B cell (primary cell): Measurements from ENCODE around the gene ANO5.

Source experiments
- EZH2 ChIP-seq: IDR thresholded peaks from 2 replicates; pipeline ENCODE4 v1.6.1; 2012; ENCODE audit warnings: borderline replicate concordance, low read depth, mild to moderate bottlenecking, moderate library complexity, low read length; ENCODE audit not compliant: insufficient read depth, poor library complexity, severe bottlenecking
- TF ChIP-seq, protein P1 (sequence below): fragments of 200-600 bp; IDR thresholded peaks from one replicate; pipeline ENCODE4 v1.8.0; 2022; ENCODE audit warnings: antibody characterized with exemption, mild to moderate bottlenecking

DNA sequence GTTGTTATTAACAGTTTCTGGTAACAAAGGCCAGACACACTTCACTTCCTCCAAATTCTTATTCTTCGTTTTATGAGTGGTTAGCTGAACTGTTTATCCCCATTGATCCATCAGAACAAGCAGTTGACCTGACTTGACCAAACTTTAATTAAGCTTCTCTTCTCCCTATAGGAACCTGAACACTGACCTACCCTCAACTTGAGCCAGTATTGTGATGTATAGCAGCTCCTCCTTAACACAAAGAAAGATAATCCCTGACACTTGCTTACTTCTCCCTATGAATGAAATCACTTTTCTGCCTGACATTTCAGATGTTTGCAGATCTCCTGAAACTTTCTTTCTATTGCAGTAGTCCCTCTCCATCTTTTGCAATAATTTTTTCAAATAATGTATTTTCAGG, 41.9 kb downstream of the ANO5 start:
- TF ChIP-seq, protein P1, sequence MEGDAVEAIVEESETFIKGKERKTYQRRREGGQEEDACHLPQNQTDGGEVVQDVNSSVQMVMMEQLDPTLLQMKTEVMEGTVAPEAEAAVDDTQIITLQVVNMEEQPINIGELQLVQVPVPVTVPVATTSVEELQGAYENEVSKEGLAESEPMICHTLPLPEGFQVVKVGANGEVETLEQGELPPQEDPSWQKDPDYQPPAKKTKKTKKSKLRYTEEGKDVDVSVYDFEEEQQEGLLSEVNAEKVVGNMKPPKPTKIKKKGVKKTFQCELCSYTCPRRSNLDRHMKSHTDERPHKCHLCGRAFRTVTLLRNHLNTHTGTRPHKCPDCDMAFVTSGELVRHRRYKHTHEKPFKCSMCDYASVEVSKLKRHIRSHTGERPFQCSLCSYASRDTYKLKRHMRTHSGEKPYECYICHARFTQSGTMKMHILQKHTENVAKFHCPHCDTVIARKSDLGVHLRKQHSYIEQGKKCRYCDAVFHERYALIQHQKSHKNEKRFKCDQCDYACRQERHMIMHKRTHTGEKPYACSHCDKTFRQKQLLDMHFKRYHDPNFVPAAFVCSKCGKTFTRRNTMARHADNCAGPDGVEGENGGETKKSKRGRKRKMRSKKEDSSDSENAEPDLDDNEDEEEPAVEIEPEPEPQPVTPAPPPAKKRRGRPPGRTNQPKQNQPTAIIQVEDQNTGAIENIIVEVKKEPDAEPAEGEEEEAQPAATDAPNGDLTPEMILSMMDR = no peak
- TF ChIP-seq EZH2 = no peak
